IPS-NIHi7 (cell line): ENCODE data around the gene LBX2.
"Not testable (repeated sequence)": the region's sequence is repeated elsewhere in the genome, so short reads cannot be mapped to it uniquely, and the experiment has no call there.

Experiments used
- DNase-seq: peaks from one replicate; pipeline ENCODE4 v3.0.0; 2012; ENCODE audit warnings: mixed read lengths; ENCODE audit errors: extremely low spot score

LBX2 gene

GRCh38 chr2:74504591-74504990, 5.2 kb upstream of the LBX2 start:
- DNase-seq: no peak

GRCh38 chr2:74503506-74504475, 4.4 kb upstream of the LBX2 start:
- no peak for DNase-seq

- DNase-seq: peak; percentile 70
These were observed 3.5 kb upstream of the LBX2 start for GRCh38 chr2:74502720-74503505.

- no peak for DNase-seq
These were observed 2.8 kb upstream of the LBX2 start for GRCh38 chr2:74502147-74502719.

GRCh38 chr2:74501335-74502071, 2.1 kb upstream of the LBX2 start:
- peak; percentile 22 for DNase-seq

- no peak for DNase-seq
These were observed 1.2 kb upstream of the LBX2 start for GRCh38 chr2:74500578-74500946.

- no peak for DNase-seq
These were observed 656 bp upstream of the LBX2 start for GRCh38 chr2:74499940-74500577.

GRCh38 chr2:74498500-74499266, 720 bp downstream of the LBX2 start:
- peak; percentile 45 for DNase-seq

- peak; percentile 37 for DNase-seq
These were observed 1.5 kb downstream of the LBX2 start for GRCh38 chr2:74497777-74498499.

GRCh38 chr2:74496997-74497776, 2.2 kb downstream of the LBX2 start:
- no peak for DNase-seq

GRCh38 chr2:74495440-74495839, 4.0 kb downstream of the LBX2 start:
- DNase-seq: no peak

GRCh38 chr2:74493546-74493945, 5.9 kb downstream of the LBX2 start:
- DNase-seq: no peak

GRCh38 chr2:74491648-74492544, 7.5 kb downstream of the LBX2 start:
- DNase-seq: no peak

GRCh38 chr2:74489906-74490305, 9.5 kb downstream of the LBX2 start:
- DNase-seq: no peak

GRCh38 chr2:74488643-74489481, 10.5 kb downstream of the LBX2 start:
- no peak for DNase-seq

GRCh38 chr2:74486141-74486540, 13.3 kb downstream of the LBX2 start:
- no peak for DNase-seq

- DNase-seq: not testable (repeated sequence)
These were observed 15.7 kb downstream of the LBX2 start for GRCh38 chr2:74483675-74484164.
